Measurements from ENCODE around the gene UMODL1.

Gene UMODL1

GRCh38 chr21:42159560-42160110 is 88.5 kb downstream of the UMODL1 start:
- Histone ChIP-seq H3K36me3 (ENCODE audit: control insufficient read depth in 1 of 2, insufficient read depth in 2 of 2, low read length in 2 of 2) (no peaks in the 10 kb centered on the region), H3K4me3 (ENCODE audit: low read depth in 1 of 2, low read length in 2 of 2) (no peak overlapping the region), H3K27me3 (ENCODE audit: low read depth, low read length) (no peaks in the 10 kb centered on the region), H3K4me1 (ENCODE audit: control insufficient read depth in 1 of 2, insufficient read depth in 2 of 2, low read length in 2 of 2) (peaks cover 0 to 9% of the 10 kb centered on the region in 2 donors), H3K27ac (ENCODE audit: low read length) (no peak overlapping the region), H3K9me3 (ENCODE audit: control insufficient read depth in 1 of 2, low read length in 2 of 2) (no peaks in the 10 kb centered on the region)

GRCh38 chr21:42160111-42160721 is 89.1 kb downstream of the UMODL1 start:
- H3K27ac ChIP-seq (ENCODE audit: low read length), result no peak overlapping the region
- no peaks in the 10 kb centered on the region for H3K9me3 ChIP-seq (ENCODE audit: control insufficient read depth in 1 of 2, low read length in 2 of 2)
- no peak overlapping the region for H3K4me3 ChIP-seq (ENCODE audit: low read depth in 1 of 2, low read length in 2 of 2)
- H3K36me3 ChIP-seq (ENCODE audit: control insufficient read depth in 1 of 2, insufficient read depth in 2 of 2, low read length in 2 of 2), result no peaks in the 10 kb centered on the region
- peaks cover 0 to 9% of the 10 kb centered on the region in 2 donors for H3K4me1 ChIP-seq (ENCODE audit: control insufficient read depth in 1 of 2, insufficient read depth in 2 of 2, low read length in 2 of 2)
- no peaks in the 10 kb centered on the region for H3K27me3 ChIP-seq (ENCODE audit: low read depth, low read length)

DNA sequence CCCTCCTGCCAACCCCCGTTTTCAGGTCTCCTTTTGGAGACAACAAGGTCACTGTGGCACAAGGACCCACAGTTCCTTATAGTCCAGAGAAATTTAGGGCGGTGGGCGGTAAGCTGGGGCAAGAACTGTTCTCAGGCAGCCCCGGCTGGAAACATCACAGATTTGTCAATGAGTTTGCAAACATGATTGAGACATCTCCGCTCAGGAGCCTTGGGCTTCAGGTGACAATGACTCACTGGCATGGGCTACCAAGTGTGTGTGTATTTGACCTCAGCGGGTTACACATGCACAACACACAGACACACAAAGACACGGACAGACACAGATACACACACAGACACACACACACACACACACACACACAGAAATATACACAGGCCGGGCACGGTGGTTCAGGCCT is 89.6 kb downstream of the UMODL1 start:
- H3K27me3 ChIP-seq (ENCODE audit: low read depth, low read length), result no peaks in the 10 kb centered on the region
- H3K27ac ChIP-seq (ENCODE audit: low read length), result no peak overlapping the region
- no peak overlapping the region for H3K4me3 ChIP-seq (ENCODE audit: low read depth in 1 of 2, low read length in 2 of 2)
- no peaks in the 10 kb centered on the region for H3K36me3 ChIP-seq (ENCODE audit: control insufficient read depth in 1 of 2, insufficient read depth in 2 of 2, low read length in 2 of 2)
- H3K9me3 ChIP-seq (ENCODE audit: control insufficient read depth in 1 of 2, low read length in 2 of 2), result no peaks in the 10 kb centered on the region
- peaks cover 0 to 9% of the 10 kb centered on the region in 2 donors for H3K4me1 ChIP-seq (ENCODE audit: control insufficient read depth in 1 of 2, insufficient read depth in 2 of 2, low read length in 2 of 2)

GRCh38 chr21:42161401-42161955 is 90.4 kb downstream of the UMODL1 start:
- Histone ChIP-seq H3K27me3 (ENCODE audit: low read depth, low read length) (no peaks in the 10 kb centered on the region), H3K4me3 (ENCODE audit: low read depth in 1 of 2, low read length in 2 of 2) (no peak overlapping the region), H3K27ac (ENCODE audit: low read length) (no peak overlapping the region), H3K36me3 (ENCODE audit: control insufficient read depth in 1 of 2, insufficient read depth in 2 of 2, low read length in 2 of 2) (no peaks in the 10 kb centered on the region), H3K4me1 (ENCODE audit: control insufficient read depth in 1 of 2, insufficient read depth in 2 of 2, low read length in 2 of 2) (peaks cover 0 to 9% of the 10 kb centered on the region in 2 donors), H3K9me3 (ENCODE audit: control insufficient read depth in 1 of 2, low read length in 2 of 2) (no peaks in the 10 kb centered on the region)

DNA sequence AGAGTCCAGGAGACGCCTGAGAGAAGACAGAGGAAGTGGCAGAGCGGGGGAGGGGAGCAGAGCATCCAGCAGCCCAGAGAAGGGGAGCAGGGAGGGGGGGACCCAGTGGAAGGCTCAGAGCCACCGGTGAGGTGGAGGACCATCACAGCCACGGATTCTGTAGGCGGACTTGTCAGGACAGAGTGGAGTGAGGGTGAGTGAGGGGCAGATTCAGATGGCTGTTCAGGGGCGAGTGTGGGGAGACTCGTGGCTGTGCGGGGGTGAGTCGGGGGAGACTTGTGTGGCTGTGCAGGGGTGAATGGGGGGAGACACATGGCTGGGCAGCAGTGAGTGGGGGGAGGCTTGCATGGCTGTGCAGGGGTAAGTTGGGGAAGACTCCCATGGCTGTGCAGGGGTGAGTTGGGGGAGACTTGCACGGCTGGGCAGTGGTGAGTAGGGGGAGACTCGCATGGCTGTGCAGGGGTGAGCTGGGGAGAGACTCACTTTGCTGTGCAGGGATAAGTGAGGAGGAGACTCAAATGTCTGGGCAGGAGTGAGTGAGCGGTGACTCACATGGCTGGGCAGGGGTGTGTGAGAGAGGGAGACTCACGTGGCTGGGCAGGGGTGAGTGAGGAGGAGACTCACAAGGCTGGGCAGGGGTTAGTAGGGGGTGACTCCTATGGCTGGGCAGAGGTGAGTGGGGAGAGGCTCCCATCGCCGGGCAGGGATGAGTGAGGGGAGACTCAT is 91.0 kb downstream of the UMODL1 start:
- Histone ChIP-seq H3K27ac (ENCODE audit: low read length) (no peak overlapping the region), H3K9me3 (ENCODE audit: control insufficient read depth in 1 of 2, low read length in 2 of 2) (no peaks in the 10 kb centered on the region), H3K27me3 (ENCODE audit: low read depth, low read length) (no peaks in the 10 kb centered on the region), H3K4me1 (ENCODE audit: control insufficient read depth in 1 of 2, insufficient read depth in 2 of 2, low read length in 2 of 2) (peaks cover 0 to 3% of the 10 kb centered on the region in 2 donors), H3K36me3 (ENCODE audit: control insufficient read depth in 1 of 2, insufficient read depth in 2 of 2, low read length in 2 of 2) (no peaks in the 10 kb centered on the region), H3K4me3 (ENCODE audit: low read depth in 1 of 2, low read length in 2 of 2) (no peak overlapping the region)

- Histone ChIP-seq H3K27me3 (ENCODE audit: low read depth, low read length) (no peaks in the 10 kb centered on the region), H3K4me1 (ENCODE audit: control insufficient read depth in 1 of 2, insufficient read depth in 2 of 2, low read length in 2 of 2) (no peaks in the 10 kb centered on the region), H3K27ac (ENCODE audit: low read length) (no peak overlapping the region), H3K4me3 (ENCODE audit: low read depth in 1 of 2, low read length in 2 of 2) (no peak overlapping the region), H3K9me3 (ENCODE audit: control insufficient read depth in 1 of 2, low read length in 2 of 2) (no peaks in the 10 kb centered on the region), H3K36me3 (ENCODE audit: control insufficient read depth in 1 of 2, insufficient read depth in 2 of 2, low read length in 2 of 2) (no peaks in the 10 kb centered on the region)
Measured at GRCh38 chr21:42162831-42163510, 91.9 kb downstream of the UMODL1 start.

DNA sequence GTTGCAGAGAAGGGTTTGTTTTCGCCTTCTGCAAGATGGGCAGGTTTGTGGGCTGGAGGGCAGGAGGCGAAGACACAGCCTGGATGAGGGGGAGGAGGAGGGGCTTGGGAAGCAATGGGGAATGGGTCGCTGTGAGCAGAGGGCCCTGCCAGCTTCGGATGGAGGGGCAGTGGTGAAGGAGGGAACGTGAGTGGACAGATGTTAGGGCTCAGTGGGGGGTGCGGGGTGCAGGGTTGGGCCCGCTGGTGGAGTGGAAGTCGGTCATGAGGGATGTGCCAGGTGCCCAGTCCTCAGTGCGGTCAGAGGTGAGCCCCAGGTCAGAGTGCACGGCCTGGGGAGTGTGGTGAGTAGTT is 92.4 kb downstream of the UMODL1 start:
- H3K27me3 ChIP-seq (ENCODE audit: low read depth, low read length), result no peaks in the 10 kb centered on the region
- H3K36me3 ChIP-seq (ENCODE audit: control insufficient read depth in 1 of 2, insufficient read depth in 2 of 2, low read length in 2 of 2), result no peaks in the 10 kb centered on the region
- no peak overlapping the region for H3K4me3 ChIP-seq (ENCODE audit: low read depth in 1 of 2, low read length in 2 of 2)
- no peaks in the 10 kb centered on the region for H3K4me1 ChIP-seq (ENCODE audit: control insufficient read depth in 1 of 2, insufficient read depth in 2 of 2, low read length in 2 of 2)
- no peaks in the 10 kb centered on the region for H3K9me3 ChIP-seq (ENCODE audit: control insufficient read depth in 1 of 2, low read length in 2 of 2)
- H3K27ac ChIP-seq (ENCODE audit: low read length), result no peak overlapping the region

GRCh38 chr21:42164064-42164789 is 93.1 kb downstream of the UMODL1 start:
- H3K27ac ChIP-seq (ENCODE audit: low read length), result no peak overlapping the region
- H3K4me3 ChIP-seq (ENCODE audit: low read depth in 1 of 2, low read length in 2 of 2), result no peak overlapping the region
- H3K27me3 ChIP-seq (ENCODE audit: low read depth, low read length), result no peaks in the 10 kb centered on the region

GRCh38 chr21:42164818-42165217 is 93.7 kb downstream of the UMODL1 start:
- Histone ChIP-seq H3K27ac (ENCODE audit: low read length) (no peak overlapping the region), H3K9me3 (ENCODE audit: control insufficient read depth in 1 of 2, low read length in 2 of 2) (no peaks in the 10 kb centered on the region), H3K4me1 (ENCODE audit: control insufficient read depth in 1 of 2, insufficient read depth in 2 of 2, low read length in 2 of 2) (no peaks in the 10 kb centered on the region), H3K27me3 (ENCODE audit: low read depth, low read length) (no peaks in the 10 kb centered on the region), H3K36me3 (ENCODE audit: control insufficient read depth in 1 of 2, insufficient read depth in 2 of 2, low read length in 2 of 2) (no peaks in the 10 kb centered on the region), H3K4me3 (ENCODE audit: low read depth in 1 of 2, low read length in 2 of 2) (no peak overlapping the region)

More at GRCh38 chr21:42164064-42164789, 93.1 kb downstream of the UMODL1 start:
- H3K4me1 ChIP-seq (ENCODE audit: control insufficient read depth in 1 of 2, insufficient read depth in 2 of 2, low read length in 2 of 2), result no peaks in the 10 kb centered on the region
- H3K36me3 ChIP-seq (ENCODE audit: control insufficient read depth in 1 of 2, insufficient read depth in 2 of 2, low read length in 2 of 2), result no peaks in the 10 kb centered on the region
- H3K9me3 ChIP-seq (ENCODE audit: control insufficient read depth in 1 of 2, low read length in 2 of 2), result no peaks in the 10 kb centered on the region

- Histone ChIP-seq H3K36me3 (ENCODE audit: control insufficient read depth in 1 of 2, insufficient read depth in 2 of 2, low read length in 2 of 2) (no peaks in the 10 kb centered on the region), H3K9me3 (ENCODE audit: control insufficient read depth in 1 of 2, low read length in 2 of 2) (no peaks in the 10 kb centered on the region), H3K27me3 (ENCODE audit: low read depth, low read length) (no peaks in the 10 kb centered on the region), H3K27ac (ENCODE audit: low read length) (no peak overlapping the region), H3K4me1 (ENCODE audit: control insufficient read depth in 1 of 2, insufficient read depth in 2 of 2, low read length in 2 of 2) (no peaks in the 10 kb centered on the region), H3K4me3 (ENCODE audit: low read depth in 1 of 2, low read length in 2 of 2) (no peak overlapping the region)
Measured at GRCh38 chr21:42165901-42166300, 94.8 kb downstream of the UMODL1 start.

DNA sequence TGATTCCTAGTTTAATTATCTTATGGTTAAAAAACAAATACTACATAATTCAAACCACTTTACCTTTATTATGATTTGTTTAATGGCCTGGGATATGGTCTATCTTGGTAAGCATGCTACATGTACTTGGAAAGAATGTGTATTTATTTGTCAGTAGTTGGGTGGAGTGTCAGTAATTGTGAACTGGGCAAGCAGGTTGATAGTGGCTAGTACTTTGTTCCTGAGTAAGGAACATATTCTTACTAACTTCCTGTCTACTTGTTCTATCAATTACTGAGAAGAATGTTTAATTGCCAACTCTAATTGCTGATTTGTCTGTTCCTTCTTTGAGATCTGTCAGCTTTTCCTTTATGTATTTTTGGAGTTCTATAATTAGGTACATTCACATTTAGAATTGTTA is 98.6 kb downstream of the UMODL1 start:
- Histone ChIP-seq H3K4me1 (ENCODE audit: control insufficient read depth in 1 of 2, insufficient read depth in 2 of 2, low read length in 2 of 2) (no peaks in the 10 kb centered on the region), H3K27me3 (ENCODE audit: low read depth, low read length) (no peaks in the 10 kb centered on the region), H3K36me3 (ENCODE audit: control insufficient read depth in 1 of 2, insufficient read depth in 2 of 2, low read length in 2 of 2) (no peaks in the 10 kb centered on the region), H3K9me3 (ENCODE audit: control insufficient read depth in 1 of 2, low read length in 2 of 2) (no peaks in the 10 kb centered on the region), H3K4me3 (ENCODE audit: low read depth in 1 of 2, low read length in 2 of 2) (no peak overlapping the region), H3K27ac (ENCODE audit: low read length) (peak overlapping the region; percentile 18)

All from muscle layer of duodenum (tissue), 2 donors.